HTR-8/SVneo (cell line): Measurements from ENCODE around the gene DAGLB.
"Not testable (repeated sequence)": the region's sequence is repeated elsewhere in the genome, so short reads cannot be mapped to it uniquely, and the experiment has no call there.

Source experiments
- DNase-seq: peaks from one replicate; pipeline ENCODE4 v3.0.0; 2011; ENCODE audit warnings: low spot score, mixed read lengths; ENCODE audit not compliant: insufficient read length
- FAIRE-seq: peaks from 2 replicates; lab custom pipeline; 2011; peaks lifted over from hg19 to GRCh38; lab: Jason Lieb, UNC

The DAGLB gene

DNA sequence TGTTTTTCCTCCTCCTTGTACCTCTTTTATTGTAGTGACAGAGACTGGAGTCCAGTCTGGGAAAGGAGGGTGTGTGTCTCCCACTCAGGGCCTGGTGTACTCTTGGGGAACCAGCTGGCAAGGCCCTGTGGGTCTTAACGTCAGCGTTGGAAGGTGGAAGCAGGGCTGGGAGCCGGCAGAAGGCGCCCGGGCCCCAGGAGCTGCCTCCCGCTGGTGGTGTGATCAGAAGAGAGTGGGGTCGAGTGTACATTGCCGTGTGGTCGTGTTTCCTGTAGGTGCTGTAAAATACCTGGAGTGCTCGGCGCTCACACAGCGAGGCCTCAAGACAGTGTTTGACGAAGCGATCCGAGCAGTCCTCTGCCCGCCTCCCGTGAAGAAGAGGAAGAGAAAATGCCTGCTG is 45.7 kb downstream of the DAGLB start:
- no peak for FAIRE-seq
- DNase-seq, result no peak

DNA sequence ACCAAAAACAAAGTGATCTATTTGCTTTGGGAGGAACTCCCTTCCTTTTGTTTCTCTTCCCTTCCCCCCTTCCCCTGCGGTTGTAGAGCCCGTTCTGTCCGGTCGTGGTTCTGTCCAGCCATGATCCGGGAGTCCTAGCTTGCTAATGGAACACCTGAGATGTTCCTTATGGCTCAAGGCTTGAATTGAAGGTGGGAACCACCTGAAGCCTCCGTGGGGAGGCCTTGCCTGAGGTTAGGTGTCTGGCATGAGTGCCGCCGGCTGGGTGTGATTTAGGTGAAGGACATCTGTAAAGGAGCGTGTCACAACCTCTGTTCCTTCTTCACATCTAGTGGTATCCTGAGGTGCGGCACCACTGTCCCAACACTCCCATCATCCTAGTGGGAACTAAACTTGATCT is 46.2 kb downstream of the DAGLB start:
- FAIRE-seq, result no peak
- DNase-seq, result no peak

GRCh38 chr7:6400243-6401105 is 47.3 kb downstream of the DAGLB start:
- not testable (repeated sequence) for FAIRE-seq, DNase-seq

- DNase-seq, result no peak
- no peak for FAIRE-seq
Observed at GRCh38 chr7:6399351-6399750, 48.4 kb downstream of the DAGLB start.

GRCh38 chr7:6398943-6399342 is 48.8 kb downstream of the DAGLB start:
- DNase-seq, result no peak
- FAIRE-seq, result no peak

DNA sequence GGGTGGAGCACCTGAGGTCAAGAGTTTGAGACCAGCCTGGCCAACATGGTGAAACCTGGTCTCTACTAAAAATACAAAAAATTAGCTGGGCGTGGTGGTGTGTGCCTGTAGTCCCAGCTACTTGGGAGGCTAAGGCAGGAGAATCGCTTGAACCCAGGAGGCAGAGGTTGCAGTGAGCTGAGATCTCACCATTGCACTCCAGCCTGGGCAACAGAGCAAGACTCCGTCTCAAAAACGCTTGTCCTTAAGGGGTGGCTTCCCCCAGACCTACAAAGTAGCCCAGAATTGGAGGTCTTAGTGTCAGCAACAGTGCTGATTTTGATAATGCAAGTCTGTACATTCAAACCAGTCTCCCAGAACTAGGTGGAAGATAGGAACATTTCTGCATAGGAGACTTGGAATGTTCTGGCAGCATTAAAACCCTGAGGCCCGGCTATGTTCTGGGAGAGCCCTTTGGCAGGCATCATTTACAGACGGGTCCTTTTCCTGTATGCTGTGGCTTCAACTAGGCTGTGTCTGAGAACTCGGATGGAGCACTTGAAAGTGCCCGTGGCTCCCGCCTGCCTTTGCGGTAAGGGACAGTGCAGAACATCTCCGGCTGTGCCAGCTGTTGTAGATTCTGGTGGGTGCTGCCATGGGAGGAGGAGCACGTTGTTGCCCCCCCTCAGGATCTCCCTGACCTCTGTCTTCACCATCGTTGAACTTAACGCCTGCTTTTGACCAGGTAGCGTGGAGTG is 49.8 kb downstream of the DAGLB start:
- not testable (repeated sequence) for FAIRE-seq, DNase-seq

DNA sequence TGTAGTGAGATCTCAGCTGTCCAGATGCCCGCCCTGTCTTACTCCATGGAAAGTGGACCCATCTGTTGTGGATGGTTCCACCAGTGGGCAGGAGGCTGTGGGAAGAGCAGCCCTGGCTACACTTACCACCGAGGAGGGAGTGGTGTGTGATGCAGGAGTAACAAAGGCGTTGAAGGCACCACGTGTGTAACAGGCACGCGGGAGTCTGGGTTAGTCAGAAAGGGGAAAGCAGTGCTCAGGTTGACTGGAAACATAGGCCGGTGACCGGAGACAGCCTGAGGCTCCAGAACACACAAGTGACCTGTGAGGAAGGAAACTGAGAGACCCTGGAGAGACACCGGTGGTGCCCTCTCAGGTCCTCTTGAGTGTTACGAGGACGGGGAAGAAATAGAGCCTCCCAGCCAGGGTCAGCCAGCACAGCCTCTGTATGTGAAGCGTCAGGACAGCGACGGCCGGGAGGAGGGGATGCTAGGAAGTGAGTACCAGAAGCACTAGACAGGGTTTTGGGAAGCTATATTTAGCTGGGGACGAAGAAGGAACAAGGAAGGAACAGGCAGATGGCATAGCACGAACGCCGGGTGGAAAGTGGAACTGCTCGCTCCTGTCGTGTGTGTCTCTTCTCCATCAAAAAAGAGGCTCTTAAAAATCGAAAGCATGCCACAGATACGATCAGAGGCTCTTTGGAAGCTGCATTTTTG is 51.7 kb downstream of the DAGLB start:
- DNase-seq (no peak), FAIRE-seq (no peak)

DNA sequence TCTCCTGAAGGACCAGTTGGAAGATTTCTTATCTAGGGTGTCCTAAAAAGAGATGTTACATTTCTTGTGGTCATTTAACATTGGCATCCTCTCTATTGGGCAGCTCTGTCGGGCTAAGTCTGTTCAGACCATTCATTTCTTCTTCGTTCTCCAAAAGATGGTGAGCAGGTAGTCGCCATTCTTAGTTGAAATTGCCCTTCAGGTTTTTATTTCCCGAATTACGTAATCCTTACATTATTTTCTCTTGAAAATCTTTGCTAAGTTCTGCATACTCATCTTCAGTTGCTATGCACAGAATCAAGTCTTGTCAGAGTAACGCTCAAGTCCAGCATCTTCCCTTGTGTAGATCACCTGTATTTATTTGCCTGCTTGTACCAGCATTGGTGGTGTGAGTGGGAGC is 53.6 kb downstream of the DAGLB start:
- no peak for DNase-seq
- FAIRE-seq, result no peak

DNA sequence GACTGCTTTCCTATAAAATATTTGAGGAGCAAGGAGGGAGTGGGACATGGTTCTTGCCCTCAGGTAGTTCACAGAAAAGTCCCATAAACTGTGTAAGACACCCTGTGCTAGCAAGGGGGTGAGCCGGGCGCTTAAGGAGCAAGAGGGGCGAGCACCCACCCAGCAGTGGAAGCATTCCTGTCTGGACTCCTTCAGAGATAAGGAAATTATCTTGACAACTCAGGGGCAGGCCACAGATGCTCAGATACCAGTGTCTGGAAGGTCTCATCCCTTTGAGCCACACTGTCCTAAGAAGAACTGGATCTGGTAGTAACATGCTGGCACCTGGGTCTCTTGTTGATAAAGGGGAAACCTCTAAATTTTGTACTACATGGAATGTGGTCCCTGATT is 54.1 kb downstream of the DAGLB start:
- FAIRE-seq (no peak), DNase-seq (no peak)

- DNase-seq, result peak; percentile 72
- no peak for FAIRE-seq
Observed at GRCh38 chr7:6392712-6393666, 54.8 kb downstream of the DAGLB start.

- no peak for FAIRE-seq
- no peak for DNase-seq
Observed at GRCh38 chr7:6389728-6390127, 58.0 kb downstream of the DAGLB start.

GRCh38 chr7:6387734-6388294 is 59.9 kb downstream of the DAGLB start:
- DNase-seq (no peak), FAIRE-seq (no peak)

GRCh38 chr7:6386779-6387178 is 61.0 kb downstream of the DAGLB start:
- DNase-seq, result no peak
- FAIRE-seq, result no peak

- FAIRE-seq (no peak), DNase-seq (no peak)
Observed at GRCh38 chr7:6385909-6386560, 61.7 kb downstream of the DAGLB start.

GRCh38 chr7:6385110-6385781 is 62.5 kb downstream of the DAGLB start:
- peak; percentile 94 for DNase-seq
- no peak for FAIRE-seq

GRCh38 chr7:6384327-6384726 is 63.4 kb downstream of the DAGLB start:
- DNase-seq (no peak), FAIRE-seq (no peak)

DNA sequence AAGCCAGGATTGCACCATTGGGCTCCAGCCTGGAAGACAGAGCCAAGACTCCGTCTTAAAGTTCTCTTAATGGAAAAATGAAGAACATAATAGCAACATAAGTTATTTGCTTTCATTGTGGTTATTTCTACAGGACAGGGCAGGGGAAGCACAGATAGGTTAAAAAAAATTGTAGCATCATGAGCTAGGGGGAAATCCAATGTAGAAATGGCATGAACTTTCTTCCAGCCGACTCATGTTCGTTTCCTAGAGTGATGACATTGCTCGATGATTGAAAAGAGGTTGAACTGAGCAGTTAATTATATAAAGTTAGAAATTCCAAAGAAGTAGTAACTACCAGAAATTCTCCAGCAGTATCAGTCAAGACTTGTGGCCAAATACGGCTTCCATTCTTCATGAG is 64.9 kb downstream of the DAGLB start:
- no peak for FAIRE-seq
- no peak for DNase-seq

GRCh38 chr7:6381846-6382245 is 65.9 kb downstream of the DAGLB start:
- DNase-seq, FAIRE-seq: not testable (repeated sequence)
